Astrocyte (in vitro differentiated cells and primary cell): ENCODE measurements around the gene CPEB3. TPM values are rescaled to one million over a fixed set of nuclear protein-coding genes. Genes with fewer than 3 reads are reported as not detected.

ENCODE experiments used
- DNase-seq: peaks from one replicate; pipeline ENCODE4 v3.0.0-alpha.2; 2010; ENCODE audit warnings: low read depth
- FAIRE-seq: peaks from 2 replicates; lab custom pipeline; 2011; peaks lifted over from hg19 to GRCh38; lab: Jason Lieb, UNC
- H2AFZ ChIP-seq: 2 replicates; pipeline ENCODE4 v1.6.0; 2012; ENCODE audit warnings: low read depth, low read length, inconsistent platforms
- H3K27ac ChIP-seq: 2 replicates; pipeline ENCODE4 v1.5.1; 2011; ENCODE audit warnings: low read depth, low read length, inconsistent platforms
- H3K27me3 ChIP-seq: 2 replicates; pipeline ENCODE4 v1.6.0; 2011; ENCODE audit warnings: low read length, inconsistent platforms; ENCODE audit not compliant: insufficient read depth
- H3K36me3 ChIP-seq: 2 replicates; pipeline ENCODE4 v1.5.1; 2011; ENCODE audit warnings: low read length, inconsistent platforms; ENCODE audit not compliant: insufficient read depth
- H3K4me1 ChIP-seq: 2 replicates; pipeline ENCODE4 v1.5.1; 2011; ENCODE audit warnings: low read length, inconsistent platforms; ENCODE audit not compliant: insufficient read depth
- H3K4me2 ChIP-seq: 2 replicates; pipeline ENCODE4 v1.6.0; 2012; ENCODE audit warnings: low read length, inconsistent platforms
- H3K4me3 ChIP-seq: 2 replicates; pipeline ENCODE4 v1.5.1; 2011; ENCODE audit warnings: low read depth, mild to moderate bottlenecking, low read length, inconsistent platforms; ENCODE audit not compliant: insufficient read depth
- H3K79me2 ChIP-seq: 2 replicates; pipeline ENCODE4 v1.6.0; 2012; ENCODE audit warnings: mild to moderate bottlenecking, low read length, inconsistent platforms; ENCODE audit not compliant: insufficient read depth
- H3K9ac ChIP-seq: 2 replicates; pipeline ENCODE4 v1.6.0; 2012; ENCODE audit warnings: mild to moderate bottlenecking, low read length, inconsistent platforms
- H3K9me3 ChIP-seq: 2 replicates; pipeline ENCODE4 v1.5.1; 2012; ENCODE audit warnings: low read depth, mild to moderate bottlenecking, low read length, inconsistent platforms; ENCODE audit not compliant: insufficient read depth
- H4K20me1 ChIP-seq: 2 replicates; pipeline ENCODE4 v1.6.0; 2012; ENCODE audit warnings: low read length, inconsistent platforms; ENCODE audit not compliant: insufficient read depth
- H3K27ac Mint-ChIP-seq: one replicate; pipeline ENCODE4 v1.8.0; 2021; ENCODE audit warnings: mild to moderate bottlenecking, mixed read lengths; ENCODE audit not compliant: unreplicated experiment
- H3K27me3 Mint-ChIP-seq: one replicate; pipeline ENCODE4 v1.8.0; 2021; ENCODE audit warnings: low read depth, mixed read lengths; ENCODE audit not compliant: unreplicated experiment
- H3K36me3 Mint-ChIP-seq: one replicate; pipeline ENCODE4 v1.8.0; 2021; ENCODE audit warnings: low read depth, mixed read lengths; ENCODE audit not compliant: unreplicated experiment
- H3K4me1 Mint-ChIP-seq: one replicate; pipeline ENCODE4 v1.8.0; 2021; ENCODE audit warnings: low read depth, mixed read lengths; ENCODE audit not compliant: unreplicated experiment
- H3K4me3 Mint-ChIP-seq: one replicate; pipeline ENCODE4 v1.8.0; 2021; ENCODE audit warnings: mild to moderate bottlenecking, moderate library complexity, mixed read lengths; ENCODE audit not compliant: unreplicated experiment
- H3K9me3 Mint-ChIP-seq: one replicate; pipeline ENCODE4 v1.8.0; 2021; ENCODE audit warnings: mild to moderate bottlenecking, mixed read lengths; ENCODE audit not compliant: unreplicated experiment
- CTCF ChIP-seq: IDR thresholded peaks from 2 replicates; pipeline ENCODE4 v1.5.1; 2011; ENCODE audit warnings: low read depth, mild to moderate bottlenecking, inconsistent platforms, low read length, moderate library complexity; ENCODE audit not compliant: insufficient read depth
- EZH2 ChIP-seq: IDR thresholded peaks from 2 replicates; pipeline ENCODE4 v1.6.1; 2012; ENCODE audit warnings: mild to moderate bottlenecking, low read length, inconsistent platforms; ENCODE audit not compliant: insufficient read depth
- total RNA-seq: library from RNA; stranded (reverse); gene quantifications from 2 replicates; pipeline ENCODE4 v1.2.1, GENCODE V29; 2021

The CPEB3 gene
- total RNA-seq, 1 donor from 2014 or later, result 1.6 TPM

GRCh38 chr10:92238054-92238585 is 52.8 kb downstream of the CPEB3 start:
- peaks cover 15% of the 10 kb centered on the region for H3K4me1 ChIP-seq
- Mint-ChIP-seq H3K36me3 (no peaks in the 10 kb centered on the region), H3K27me3 (peaks cover 16% of the 10 kb centered on the region), H3K27ac (no peak overlapping the region), H3K4me3 (no peak overlapping the region), H3K4me1 (peaks cover 12% of the 10 kb centered on the region), H3K9me3 (no peaks in the 10 kb centered on the region)
- H3K79me2 ChIP-seq, result no peaks in the 10 kb centered on the region
- DNase-seq (no peak), FAIRE-seq (no peak)
- H3K4me3 ChIP-seq, result no peak overlapping the region
- H4K20me1 ChIP-seq, result peaks cover 6% of the 10 kb centered on the region
- no peaks in the 10 kb centered on the region for H3K9me3 ChIP-seq
- TF ChIP-seq CTCF (no peak), EZH2 (no peak)
- no peak overlapping the region for H3K9ac ChIP-seq
- no peak overlapping the region for H3K27ac ChIP-seq
- no peaks in the 10 kb centered on the region for H3K36me3 ChIP-seq
- H3K4me2 ChIP-seq, result peak overlapping the region; percentile 95
- no peak overlapping the region for H2AFZ ChIP-seq
- H3K27me3 ChIP-seq, result no peaks in the 10 kb centered on the region

- Histone ChIP-seq H2AFZ (no peak overlapping the region), H3K4me2 (no peak overlapping the region), H3K4me1 (no peaks in the 10 kb centered on the region), H3K4me3 (no peak overlapping the region), H3K9me3 (no peaks in the 10 kb centered on the region), H3K36me3 (no peaks in the 10 kb centered on the region), H3K79me2 (no peaks in the 10 kb centered on the region), H3K27ac (no peak overlapping the region), H3K9ac (no peak overlapping the region), H4K20me1 (no peaks in the 10 kb centered on the region), H3K27me3 (no peaks in the 10 kb centered on the region)
- FAIRE-seq, result no peak
- Mint-ChIP-seq H3K27me3 (peaks cover 2% of the 10 kb centered on the region), H3K27ac (no peak overlapping the region), H3K4me3 (no peak overlapping the region), H3K4me1 (no peaks in the 10 kb centered on the region), H3K36me3 (peaks cover 3% of the 10 kb centered on the region), H3K9me3 (no peaks in the 10 kb centered on the region)
- DNase-seq, result no peak
- TF ChIP-seq CTCF (no peak), EZH2 (no peak)
Measured at GRCh38 chr10:92231196-92231595, 59.7 kb downstream of the CPEB3 start.

GRCh38 chr10:92222603-92223262 is 68.1 kb downstream of the CPEB3 start:
- no peak overlapping the region for H2AFZ ChIP-seq
- DNase-seq, result peak; percentile 67
- H3K4me1 ChIP-seq, result peaks cover 6% of the 10 kb centered on the region
- H3K9me3 ChIP-seq, result no peaks in the 10 kb centered on the region
- TF ChIP-seq EZH2, result no peak
- no peak for TF ChIP-seq CTCF
- no peak overlapping the region for H3K27ac ChIP-seq
- no peaks in the 10 kb centered on the region for H3K9me3 Mint-ChIP-seq
- peak overlapping the region; percentile 2 for H3K4me2 ChIP-seq
- peaks cover 12% of the 10 kb centered on the region for H3K4me1 Mint-ChIP-seq
- H3K36me3 ChIP-seq, result no peaks in the 10 kb centered on the region
- no peaks in the 10 kb centered on the region for H4K20me1 ChIP-seq
- FAIRE-seq, result peak; percentile 95
- no peak overlapping the region for H3K9ac ChIP-seq
- H3K36me3 Mint-ChIP-seq, result peaks cover 4% of the 10 kb centered on the region
- no peaks in the 10 kb centered on the region for H3K27me3 ChIP-seq
- H3K27ac Mint-ChIP-seq, result peak overlapping the region; percentile 82
- H3K4me3 ChIP-seq, result no peak overlapping the region
- H3K79me2 ChIP-seq, result no peaks in the 10 kb centered on the region
- H3K27me3 Mint-ChIP-seq, result no peaks in the 10 kb centered on the region
- no peak overlapping the region for H3K4me3 Mint-ChIP-seq
